GM23248 (cell line): ENCODE measurements around the gene MSI1. TPM values are rescaled to one million over a fixed set of nuclear protein-coding genes. Genes with fewer than 3 reads are reported as not detected.

ENCODE experiments used
- DNase-seq: peaks from one replicate; pipeline ENCODE4 v3.0.0-alpha.2; 2015
- H2AFZ ChIP-seq: fragments of 200-600 bp; sonication (generic); 2 replicates; pipeline ENCODE4 v1.6.1; 2016; ENCODE audit warnings: antibody characterized with exemption
- H3F3A ChIP-seq: fragments of 200-600 bp; sonication (generic); 2 replicates; pipeline ENCODE4 v1.6.1; 2016; ENCODE audit warnings: mild to moderate bottlenecking, antibody characterized with exemption, mixed run types; ENCODE audit not compliant: insufficient read depth
- H3K27ac ChIP-seq: fragments of 200-600 bp; sonication (generic); 2 replicates; pipeline ENCODE4 v1.5.1; 2016; ENCODE audit warnings: mild to moderate bottlenecking
- H3K27me3 ChIP-seq: fragments of 200-600 bp; sonication (generic); replicated peaks from 2 replicates; pipeline ENCODE4 v1.6.1; 2016; ENCODE audit warnings: mild to moderate bottlenecking; ENCODE audit not compliant: insufficient read depth
- H3K36me3 ChIP-seq: fragments of 200-600 bp; sonication (generic); 2 replicates; pipeline ENCODE4 v1.6.1; 2016; ENCODE audit warnings: low read depth, mild to moderate bottlenecking
- H3K4me1 ChIP-seq: fragments of 200-600 bp; sonication (generic); 2 replicates; pipeline ENCODE4 v1.6.1; 2016; ENCODE audit warnings: mild to moderate bottlenecking; ENCODE audit not compliant: insufficient read depth
- H3K4me2 ChIP-seq: fragments of 200-600 bp; sonication (generic); one replicate; pipeline ENCODE4 v1.6.1; 2016; ENCODE audit warnings: mild to moderate bottlenecking; ENCODE audit not compliant: unreplicated experiment
- H3K4me3 ChIP-seq: fragments of 200-600 bp; sonication (generic); 2 replicates; pipeline ENCODE4 v1.5.1; 2016; ENCODE audit warnings: mild to moderate bottlenecking
- H3K79me2 ChIP-seq: fragments of 200-600 bp; sonication (generic); 2 replicates; pipeline ENCODE4 v1.6.1; 2016; ENCODE audit warnings: mild to moderate bottlenecking; ENCODE audit not compliant: insufficient read depth
- H3K9ac ChIP-seq: fragments of 200-600 bp; sonication (generic); 2 replicates; pipeline ENCODE4 v1.6.1; 2016; ENCODE audit warnings: mild to moderate bottlenecking
- H3K9me2 ChIP-seq: fragments of 200-600 bp; sonication (generic); 2 replicates; pipeline ENCODE4 v1.6.1; 2016; ENCODE audit warnings: mixed run types, mild to moderate bottlenecking, moderate library complexity; ENCODE audit not compliant: insufficient read depth
- H3K9me3 ChIP-seq: fragments of 200-600 bp; sonication (generic); one replicate; pipeline ENCODE4 v1.6.1; 2017; ENCODE audit warnings: low read depth
- H4K20me1 ChIP-seq: fragments of 200-600 bp; sonication (generic); 2 replicates; pipeline ENCODE4 v1.6.0; 2016; ENCODE audit not compliant: insufficient read depth
- EZH2 ChIP-seq: fragments of 200-600 bp; sonication (generic); IDR thresholded peaks from 2 replicates; pipeline ENCODE4 v1.6.1; 2018; ENCODE audit warnings: antibody characterized with exemption, mild to moderate bottlenecking; ENCODE audit not compliant: insufficient read depth, poor library complexity, severe bottlenecking
- EZH2phosphoT487 ChIP-seq: fragments of 200-600 bp; sonication (generic); IDR thresholded peaks from 2 replicates; pipeline ENCODE4 v1.6.1; 2018; ENCODE audit warnings: antibody characterized with exemption, moderate library complexity, mild to moderate bottlenecking, low read depth; ENCODE audit not compliant: insufficient read depth
- WGBS, 2 experiments: methylation state at CpG; one replicate each; pipeline ENCODE4 v1.1.6; 2015 to 2017; ENCODE audit warnings: low lambda C conversion rate in 2 of 2, low coverage in 1 of 2; ENCODE audit errors: missing lambda C conversion rate in 2 of 2; 5-methylcytosine and 5-hydroxymethylcytosine counted together
- in situ Hi-C: fragments of 300-500 bp; cut with MboI; formaldehyde crosslinking; loops from 2 replicates; pipeline ENCODE4 v1.15.0; 2020
- polyA plus RNA-seq: library from polyadenylated mRNA; unstranded; fragments of >200 nt; fragmentation: Nextera tagmentation; extraction: Ambion mirVana; gene quantifications from 2 replicates; pipeline ENCODE4 v1.2.1, GENCODE V29; 2016
- total RNA-seq: library from RNA; depleted of rRNA; stranded (reverse); fragments of >200 nt; shearing (Covaris generic); gene quantifications from 2 replicates; pipeline ENCODE4 v1.2.3, GENCODE V29; 2014

Gene MSI1
- total and polyA plus RNA-seq, 2 experiments from 2014 or later: not detected

- H3K9me3 ChIP-seq: no peaks in the 10 kb centered on the region
- no peaks in the 10 kb centered on the region for H3K9me2 ChIP-seq
- H4K20me1 ChIP-seq: no peaks in the 10 kb centered on the region
- 63 to 67% methylated on average over 5 of the region's 5 CpGs for WGBS, 2 experiments
- no peak overlapping the region for H3K27ac ChIP-seq
- no peak overlapping the region for H3K9ac ChIP-seq
- no peaks in the 10 kb centered on the region for H3K79me2 ChIP-seq
- H3K36me3 ChIP-seq: no peaks in the 10 kb centered on the region
- no peaks in the 10 kb centered on the region for H3K27me3 ChIP-seq
- peak; percentile 67 for DNase-seq
- H3K4me3 ChIP-seq: no peak overlapping the region
- TF ChIP-seq EZH2phosphoT487 (no peak), EZH2 (no peak)
- in situ Hi-C loops: no loop called here
- no peaks in the 10 kb centered on the region for H3K4me1 ChIP-seq
- no peak overlapping the region for H3K4me2 ChIP-seq
- H2AFZ ChIP-seq: peak overlapping the region; percentile 1; the same call in 1 of the 2 replicates
- H3F3A ChIP-seq: no peaks in the 10 kb centered on the region
Observed at GRCh38 chr12:120352117-120352516, 16.8 kb downstream of the MSI1 start.

- Histone ChIP-seq H3F3A (no peaks in the 10 kb centered on the region), H3K4me1 (no peaks in the 10 kb centered on the region), H3K27ac (no peak overlapping the region), H3K9me2 (no peaks in the 10 kb centered on the region), H3K9ac (no peak overlapping the region), H3K4me3 (no peak overlapping the region), H3K36me3 (no peaks in the 10 kb centered on the region), H3K79me2 (no peaks in the 10 kb centered on the region), H3K4me2 (no peak overlapping the region), H2AFZ (no peak overlapping the region), H3K9me3 (no peaks in the 10 kb centered on the region), H3K27me3 (no peaks in the 10 kb centered on the region), H4K20me1 (no peaks in the 10 kb centered on the region)
- DNase-seq: no peak
- 30 to 34% methylated on average over 18 to 19 of the region's 19 CpGs for WGBS, 2 experiments
- in situ Hi-C loops: no loop called here
- TF ChIP-seq EZH2: no peak
- TF ChIP-seq EZH2phosphoT487: no peak
Observed at GRCh38 chr12:120350576-120351350, 18.2 kb downstream of the MSI1 start.

GRCh38 chr12:120347766-120348165, 21.2 kb downstream of the MSI1 start:
- Histone ChIP-seq H3K4me1 (no peaks in the 10 kb centered on the region), H3K27me3 (no peaks in the 10 kb centered on the region), H3K9me2 (no peaks in the 10 kb centered on the region), H3K36me3 (no peaks in the 10 kb centered on the region), H4K20me1 (no peaks in the 10 kb centered on the region), H3K9me3 (no peaks in the 10 kb centered on the region), H3K9ac (no peak overlapping the region), H3K4me2 (no peak overlapping the region), H3K79me2 (no peaks in the 10 kb centered on the region), H3K27ac (no peak overlapping the region), H3F3A (no peaks in the 10 kb centered on the region), H2AFZ (no peak overlapping the region), H3K4me3 (no peak overlapping the region)
- 70 to 86% methylated on average over 10 to 11 of the region's 11 CpGs for WGBS, 2 experiments
- TF ChIP-seq EZH2phosphoT487 (no peak), EZH2 (no peak)
- no peak for DNase-seq
- in situ Hi-C loops: no loop called here

- peak; percentile 14 for DNase-seq
- Histone ChIP-seq H3K9me3 (no peaks in the 10 kb centered on the region), H3K27me3 (no peaks in the 10 kb centered on the region), H3K36me3 (no peaks in the 10 kb centered on the region), H2AFZ (no peak overlapping the region), H3K4me2 (no peak overlapping the region), H3K4me1 (no peaks in the 10 kb centered on the region), H3K27ac (no peak overlapping the region), H3K79me2 (no peaks in the 10 kb centered on the region), H3K9ac (no peak overlapping the region), H3F3A (no peaks in the 10 kb centered on the region), H4K20me1 (no peaks in the 10 kb centered on the region), H3K4me3 (no peak overlapping the region), H3K9me2 (no peaks in the 10 kb centered on the region)
- TF ChIP-seq EZH2: no peak
- no peak for TF ChIP-seq EZH2phosphoT487
- 61 to 69% methylated on average over 7 of the region's 7 CpGs for WGBS, 2 experiments
- in situ Hi-C loops: no loop called here
Observed at GRCh38 chr12:120346681-120347080, 22.3 kb downstream of the MSI1 start.

- no peaks in the 10 kb centered on the region for H4K20me1 ChIP-seq
- H3K4me1 ChIP-seq: no peaks in the 10 kb centered on the region
- in situ Hi-C loops: no loop called here
- H3K4me3 ChIP-seq: no peak overlapping the region
- H3K27me3 ChIP-seq: no peaks in the 10 kb centered on the region
- TF ChIP-seq EZH2 (no peak), EZH2phosphoT487 (no peak)
- H3K4me2 ChIP-seq: no peak overlapping the region
- H3K36me3 ChIP-seq: no peaks in the 10 kb centered on the region
- H3K9me2 ChIP-seq: no peaks in the 10 kb centered on the region
- no peak for DNase-seq
- H3K27ac ChIP-seq: no peak overlapping the region
- H3K79me2 ChIP-seq: no peaks in the 10 kb centered on the region
- 58 to 69% methylated on average over 9 to 13 of the region's 15 CpGs for WGBS, 2 experiments
- H3K9ac ChIP-seq: no peak overlapping the region
- no peak overlapping the region for H2AFZ ChIP-seq
- no peaks in the 10 kb centered on the region for H3K9me3 ChIP-seq
- H3F3A ChIP-seq: no peaks in the 10 kb centered on the region
Observed at GRCh38 chr12:120346031-120346430, 22.9 kb downstream of the MSI1 start.
